ENCODE measurements around the gene ZNF253.
"Not testable (repeated sequence)": the region's sequence is repeated elsewhere in the genome, so short reads cannot be mapped to it uniquely, and the experiment has no call there.

The ZNF253 gene

DNA sequence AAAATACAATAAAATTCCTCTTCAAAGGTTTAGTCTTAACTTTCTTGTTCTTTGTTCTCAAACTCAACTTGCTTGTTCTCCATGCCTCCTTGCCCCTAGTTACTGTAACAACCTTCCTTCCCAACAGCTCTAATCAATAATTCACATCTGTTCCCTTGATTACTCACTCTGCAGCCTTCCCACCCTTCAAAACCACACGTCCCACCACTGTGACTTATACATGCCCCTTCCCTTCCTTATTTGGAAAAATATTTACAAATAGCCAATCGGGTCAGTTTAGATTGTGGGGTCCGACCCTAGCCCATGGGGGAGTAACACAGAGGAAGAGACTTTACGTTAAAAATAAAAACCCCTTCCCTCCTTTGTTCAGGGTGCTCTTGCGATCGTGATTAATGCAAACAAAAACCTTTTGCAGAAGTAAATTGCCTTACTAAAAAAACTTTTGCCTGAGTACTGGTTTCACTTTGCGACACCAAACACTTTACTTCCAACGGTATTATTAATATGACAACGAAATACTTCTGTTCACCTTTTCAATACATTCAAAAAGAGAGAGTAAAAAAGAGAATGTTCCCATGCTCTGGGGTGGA lies 34.6 kb downstream of the ZNF253 start:
- no peak for DNase-seq (ENCODE audit: low read depth)

DNA sequence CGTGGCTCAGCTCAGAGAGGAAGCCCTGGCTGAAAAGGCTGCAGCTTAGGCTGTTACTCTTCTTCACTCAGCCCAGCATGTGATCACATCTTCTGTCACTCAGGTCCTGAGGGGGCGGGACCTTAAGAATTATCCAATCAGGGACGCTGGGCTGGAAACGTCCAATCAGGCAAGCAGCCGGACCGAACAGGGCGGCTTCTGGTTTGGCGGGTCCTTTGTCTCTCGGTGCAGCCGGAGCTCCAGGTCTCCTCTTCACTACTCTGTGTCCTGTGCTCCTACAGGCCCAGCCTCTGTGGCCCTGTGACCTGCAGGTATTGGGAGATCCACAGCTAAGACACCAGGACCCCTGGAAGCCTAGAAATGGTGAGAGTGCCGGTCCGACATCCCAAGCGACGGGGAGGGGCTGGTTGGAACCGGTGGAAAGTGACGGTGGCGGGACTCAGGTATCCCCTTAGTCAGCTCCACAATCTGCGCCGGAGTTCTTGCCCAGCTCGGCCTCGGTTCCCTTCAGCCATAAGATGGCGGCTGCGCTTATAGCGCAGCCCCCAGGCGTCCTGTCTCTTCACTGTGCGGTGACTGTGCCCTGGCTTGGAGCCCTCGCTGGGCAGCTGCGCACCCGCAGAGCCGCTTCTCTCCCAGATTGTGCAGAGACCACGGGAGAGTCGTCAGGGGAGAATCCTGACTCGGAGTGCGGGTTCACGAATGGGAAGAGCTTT lies 35.2 kb downstream of the ZNF253 start, which contains the start of gene ZNF93:
ZNF93 (plus strand) TSS at position 218 of the 716 bp plus-strand sequence; CDS start at position 361, 143 bp downstream.
- DNase-seq (ENCODE audit: low read depth), result peak; percentile 75

GRCh38 chr19:19907551-19907950 lies 41.9 kb downstream of the ZNF253 start:
- DNase-seq (ENCODE audit: low read depth), result not testable (repeated sequence)

- no peak for DNase-seq (ENCODE audit: low read depth)
These were observed 44.0 kb downstream of the ZNF253 start for GRCh38 chr19:19909654-19910053.

GRCh38 chr19:19911150-19911549 lies 45.5 kb downstream of the ZNF253 start:
- no peak for DNase-seq (ENCODE audit: low read depth)

DNA sequence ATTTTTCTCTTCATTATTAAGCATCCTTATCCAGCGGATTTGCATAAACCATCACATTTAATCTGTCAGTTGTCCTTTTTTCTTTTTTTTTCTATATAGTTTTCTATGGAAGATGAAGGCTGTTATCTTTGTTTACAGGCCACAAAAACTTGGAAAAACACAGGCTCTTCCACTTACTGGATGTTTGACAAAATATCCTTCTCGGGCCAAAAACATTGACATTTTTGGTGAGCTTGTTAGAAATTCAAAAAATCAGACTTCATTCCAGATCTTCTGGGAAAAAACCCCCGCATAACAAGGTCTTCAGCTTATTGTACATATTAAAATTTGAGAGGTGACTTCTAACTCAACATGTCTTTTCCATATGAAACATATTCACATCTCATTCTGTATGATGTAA lies 48.9 kb downstream of the ZNF253 start:
- no peak for DNase-seq (ENCODE audit: low read depth)

DNA sequence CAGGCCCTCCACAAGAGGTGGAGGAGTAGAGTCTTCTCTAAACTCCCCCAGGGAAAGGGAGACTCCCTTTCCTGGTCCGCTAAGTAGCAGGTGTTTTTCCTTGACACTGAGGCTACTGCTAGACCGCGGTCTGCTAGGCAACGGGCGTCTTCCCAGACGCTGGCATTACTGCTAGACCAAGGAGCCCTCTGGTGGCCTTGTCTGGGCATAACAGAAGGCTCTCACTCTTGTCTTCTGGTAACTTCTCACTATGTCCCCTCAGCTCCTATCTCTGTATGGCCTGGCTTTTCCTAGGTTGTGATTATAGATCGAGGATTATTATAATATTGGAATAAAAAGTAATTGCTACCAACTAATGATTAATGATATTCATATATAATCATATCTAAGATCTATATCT lies 64.7 kb downstream of the ZNF253 start:
- not testable (repeated sequence) for DNase-seq (ENCODE audit: low read depth)

DNA sequence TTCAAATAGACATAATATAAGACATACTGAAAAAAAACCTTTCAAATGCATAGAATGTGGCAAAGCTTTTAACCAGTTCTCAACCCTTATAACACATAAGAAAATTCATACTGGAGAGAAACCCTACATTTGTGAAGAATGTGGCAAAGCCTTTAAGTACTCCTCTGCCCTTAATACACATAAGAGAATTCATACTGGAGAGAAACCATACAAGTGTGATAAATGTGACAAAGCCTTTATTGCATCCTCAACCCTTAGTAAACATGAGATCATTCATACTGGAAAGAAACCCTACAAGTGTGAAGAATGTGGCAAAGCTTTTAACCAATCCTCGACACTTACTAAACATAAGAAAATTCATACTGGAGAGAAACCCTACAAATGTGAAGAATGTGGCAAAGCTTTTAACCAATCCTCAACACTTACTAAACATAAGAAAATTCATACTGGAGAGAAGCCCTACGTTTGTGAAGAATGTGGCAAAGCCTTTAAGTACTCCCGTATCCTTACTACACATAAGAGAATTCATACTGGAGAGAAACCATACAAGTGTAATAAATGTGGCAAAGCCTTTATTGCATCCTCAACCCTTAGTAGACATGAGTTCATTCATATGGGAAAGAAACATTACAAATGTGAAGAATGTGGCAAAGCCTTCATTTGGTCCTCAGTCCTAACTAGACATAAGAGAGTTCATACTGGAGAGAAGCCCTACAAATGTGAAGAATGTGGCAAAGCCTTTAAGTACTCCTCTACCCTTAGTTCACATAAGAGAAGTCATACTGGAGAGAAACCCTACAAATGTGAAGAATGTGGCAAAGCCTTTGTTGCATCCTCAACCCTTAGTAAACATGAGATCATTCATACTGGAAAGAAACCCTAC lies 68.0 kb downstream of the ZNF253 start:
- DNase-seq (ENCODE audit: low read depth), result not testable (repeated sequence)

GRCh38 chr19:19937403-19937802 lies 71.7 kb downstream of the ZNF253 start:
- no peak for DNase-seq (ENCODE audit: low read depth)

- DNase-seq (ENCODE audit: low read depth), result no peak
These were observed 72.8 kb downstream of the ZNF253 start for GRCh38 chr19:19938449-19938848.

GRCh38 chr19:19943848-19944582 lies 78.3 kb downstream of the ZNF253 start:
- DNase-seq (ENCODE audit: low read depth), result no peak
